ENCODE measurements around the gene MCC. TPM values are rescaled to one million over a fixed set of nuclear protein-coding genes. Genes with fewer than 3 reads are reported as not detected.

MCC gene
- total RNA-seq, 4 donors from 2014 or later = 17.1 to 90.7 (median 40.1) TPM

DNA sequence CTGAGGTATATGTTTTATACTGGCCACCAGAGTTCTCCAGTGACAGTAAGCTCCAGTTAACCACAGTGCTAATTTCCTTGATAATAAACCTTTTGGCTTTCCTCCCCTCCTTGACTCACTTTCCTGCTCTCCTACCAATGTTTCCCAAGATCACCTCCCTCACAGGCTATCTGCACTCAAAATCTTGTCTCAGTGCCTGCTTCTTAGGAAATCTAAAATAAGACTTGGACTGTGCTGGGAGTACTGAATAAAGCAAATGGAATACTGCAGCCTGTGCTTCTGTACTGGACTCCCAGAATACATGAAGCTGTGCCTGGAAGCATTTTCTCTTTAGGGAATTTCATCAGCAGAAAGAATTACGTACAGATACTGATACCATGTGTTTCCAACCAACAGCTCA is 513.4 kb downstream of the MCC start:
- Histone ChIP-seq H3K9me3 (no peaks in the 10 kb centered on the region), H3K4me3 (no peak overlapping the region), H3K36me3 (no peaks in the 10 kb centered on the region), H3K27me3 (no peaks in the 10 kb centered on the region), H3K4me1 (no peaks in the 10 kb centered on the region), H3K27ac (no peak overlapping the region)
- TF ChIP-seq, protein P1, sequence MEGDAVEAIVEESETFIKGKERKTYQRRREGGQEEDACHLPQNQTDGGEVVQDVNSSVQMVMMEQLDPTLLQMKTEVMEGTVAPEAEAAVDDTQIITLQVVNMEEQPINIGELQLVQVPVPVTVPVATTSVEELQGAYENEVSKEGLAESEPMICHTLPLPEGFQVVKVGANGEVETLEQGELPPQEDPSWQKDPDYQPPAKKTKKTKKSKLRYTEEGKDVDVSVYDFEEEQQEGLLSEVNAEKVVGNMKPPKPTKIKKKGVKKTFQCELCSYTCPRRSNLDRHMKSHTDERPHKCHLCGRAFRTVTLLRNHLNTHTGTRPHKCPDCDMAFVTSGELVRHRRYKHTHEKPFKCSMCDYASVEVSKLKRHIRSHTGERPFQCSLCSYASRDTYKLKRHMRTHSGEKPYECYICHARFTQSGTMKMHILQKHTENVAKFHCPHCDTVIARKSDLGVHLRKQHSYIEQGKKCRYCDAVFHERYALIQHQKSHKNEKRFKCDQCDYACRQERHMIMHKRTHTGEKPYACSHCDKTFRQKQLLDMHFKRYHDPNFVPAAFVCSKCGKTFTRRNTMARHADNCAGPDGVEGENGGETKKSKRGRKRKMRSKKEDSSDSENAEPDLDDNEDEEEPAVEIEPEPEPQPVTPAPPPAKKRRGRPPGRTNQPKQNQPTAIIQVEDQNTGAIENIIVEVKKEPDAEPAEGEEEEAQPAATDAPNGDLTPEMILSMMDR (IDR thresholded peaks at IDR 0.05) = no peak
- TF ChIP-seq POLR2A (IDR thresholded peaks at IDR 0.05) = no peak
- intact Hi-C loops (cut with DNase I; ENCODE audit: low total_unique reads) = no loop called here
- no peak for DNase-seq

- TF ChIP-seq, protein P1 (IDR thresholded peaks at IDR 0.05) = no peak
- TF ChIP-seq POLR2A (IDR thresholded peaks at IDR 0.05) = no peak
- intact Hi-C loops (cut with DNase I; ENCODE audit: low total_unique reads) = no loop called here
- no peaks in the 10 kb centered on the region for H3K27me3 ChIP-seq
- H3K27ac ChIP-seq = no peak overlapping the region
- no peak for DNase-seq
- H3K36me3 ChIP-seq = no peaks in the 10 kb centered on the region
- no peak overlapping the region for H3K4me3 ChIP-seq
- H3K9me3 ChIP-seq = no peaks in the 10 kb centered on the region
- H3K4me1 ChIP-seq = no peaks in the 10 kb centered on the region
These were observed 514.3 kb downstream of the MCC start for GRCh38 chr5:112973904-112974303.

DNA sequence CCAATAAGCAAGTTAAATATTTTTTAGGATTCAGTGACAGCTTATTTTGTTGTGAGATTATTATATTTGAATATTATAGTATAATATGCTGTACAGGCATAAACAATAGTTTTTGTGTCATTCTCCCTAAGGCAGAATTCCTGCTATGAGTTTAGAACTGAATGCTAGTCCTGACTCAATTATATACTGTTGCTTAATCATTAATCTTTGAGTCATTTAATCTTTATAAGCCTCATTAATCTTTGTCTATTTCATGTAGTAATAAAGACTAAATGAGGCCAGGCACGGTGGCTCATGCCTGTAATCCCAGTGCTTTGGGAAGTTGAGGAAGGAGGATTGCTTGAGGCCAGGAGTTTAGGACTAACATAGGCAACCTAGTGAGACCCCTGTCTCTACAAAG is 515.2 kb downstream of the MCC start:
- no peaks in the 10 kb centered on the region for H3K4me1 ChIP-seq
- H3K27ac ChIP-seq = no peak overlapping the region
- TF ChIP-seq, protein P1 (IDR thresholded peaks at IDR 0.05) = no peak
- no peak for TF ChIP-seq POLR2A (IDR thresholded peaks at IDR 0.05)
- no peaks in the 10 kb centered on the region for H3K9me3 ChIP-seq
- intact Hi-C loops (cut with DNase I; ENCODE audit: low total_unique reads) = no loop called here
- H3K27me3 ChIP-seq = no peaks in the 10 kb centered on the region
- H3K36me3 ChIP-seq = no peaks in the 10 kb centered on the region
- no peak overlapping the region for H3K4me3 ChIP-seq
- DNase-seq = no peak

Small RNA genes lying within 50 kb of the gene (small RNA-seq; reads per million reads assigned to genes)
- gene RNU4ATAC13P = not detected

Other genes with a start within 250 kb of the MCC start
- gene TSSK1B, start 53.5 kb downstream of the MCC start, total RNA-seq = under 1 TPM in 1 of 4 donors, not detected in 3; 0.35 TPM
- 10 to 100 TPM; 22.3 to 66.1 (median 31.8) TPM for gene YTHDC2, start 25.2 kb upstream of the MCC start, total RNA-seq

Data from uterus (tissue), 4 donors.